Keratinocyte (primary cell): ENCODE measurements around the gene SSNA1. TPM values are rescaled to one million over a fixed set of nuclear protein-coding genes. Genes with fewer than 3 reads are reported as not detected.

Experiments
- DNase-seq: peaks from one replicate; pipeline ENCODE4 v3.0.0-alpha.2; 2011; ENCODE audit warnings: low read depth, missing footprints, low spot score
- FAIRE-seq: peaks from 2 replicates; lab custom pipeline; 2011; peaks lifted over from hg19 to GRCh38; lab: Jason Lieb, UNC
- H2AFZ ChIP-seq: 2 replicates; pipeline ENCODE4 v1.6.0; 2012; ENCODE audit warnings: low read length, control low read depth, inconsistent platforms; ENCODE audit not compliant: control insufficient read depth
- H3K27ac ChIP-seq: 2 replicates; pipeline ENCODE4 v1.5.1; 2011; ENCODE audit warnings: low read length; ENCODE audit not compliant: control insufficient read depth, insufficient read depth
- H3K27me3 ChIP-seq: 3 replicates; pipeline ENCODE4 v1.6.0; 2011; ENCODE audit warnings: low read length; ENCODE audit not compliant: control insufficient read depth, insufficient read depth; ENCODE audit errors: extremely low read depth
- H3K36me3 ChIP-seq, 2 experiments: 2 replicates in 1 of 2; 3 replicates in 1 of 2; pipeline ENCODE4 v1.5.1; 2011; ENCODE audit warnings: low read length in 2 of 2, mild to moderate bottlenecking in 1 of 2; ENCODE audit not compliant: control insufficient read depth in 2 of 2, insufficient read depth in 2 of 2; ENCODE audit errors: extremely low read depth in 1 of 2
- H3K4me1 ChIP-seq: 3 replicates; pipeline ENCODE4 v1.5.1; 2011; ENCODE audit warnings: low read length; ENCODE audit not compliant: control insufficient read depth, insufficient read depth; ENCODE audit errors: extremely low read depth
- H3K4me2 ChIP-seq: 3 replicates; pipeline ENCODE4 v1.6.0; 2011; ENCODE audit warnings: low read depth, low read length; ENCODE audit not compliant: control insufficient read depth, insufficient read depth; ENCODE audit errors: extremely low read depth
- H3K4me3 ChIP-seq, 3 experiments: fragments of 200-600 bp in 1 of 3; sonication (generic) in 1 of 3; 2 replicates in 2 of 3; 3 replicates in 1 of 3; pipeline ENCODE4 v1.5.1; 2011 to 2016; ENCODE audit warnings: low read length in 3 of 3, mild to moderate bottlenecking in 3 of 3, control low read depth in 2 of 3, inconsistent platforms in 1 of 3, low read depth in 1 of 3, mixed read lengths in 1 of 3, mixed run types in 1 of 3, moderate library complexity in 1 of 3; ENCODE audit not compliant: control insufficient read depth in 2 of 3, insufficient read depth in 2 of 3; ENCODE audit errors: extremely low read depth in 1 of 3
- H3K79me2 ChIP-seq: 2 replicates; pipeline ENCODE4 v1.6.0; 2012; ENCODE audit warnings: low read length; ENCODE audit not compliant: control insufficient read depth, insufficient read depth
- H3K9ac ChIP-seq: 3 replicates; pipeline ENCODE4 v1.6.0; 2011; ENCODE audit warnings: low read length; ENCODE audit not compliant: control insufficient read depth, insufficient read depth; ENCODE audit errors: extremely low read depth
- H3K9me1 ChIP-seq: 3 replicates; pipeline ENCODE4 v1.6.0; 2011; ENCODE audit warnings: low read length; ENCODE audit not compliant: control insufficient read depth, insufficient read depth; ENCODE audit errors: extremely low read depth
- H3K9me3 ChIP-seq: 2 replicates; pipeline ENCODE4 v1.5.1; 2012; ENCODE audit warnings: low read depth, low read length; ENCODE audit not compliant: control insufficient read depth
- H4K20me1 ChIP-seq: 3 replicates; pipeline ENCODE4 v1.6.0; 2011; ENCODE audit warnings: low read length; ENCODE audit not compliant: control insufficient read depth, insufficient read depth; ENCODE audit errors: extremely low read depth
- CTCF ChIP-seq, 3 experiments: IDR thresholded peaks in 1 of 3; conservative IDR thresholded peaks in 1 of 3; optimal IDR thresholded peaks in 1 of 3; 2 replicates in 2 of 3; 3 replicates in 1 of 3; pipeline versions ENCODE3 to v1.5.1; 2011; ENCODE audit warnings: low read length in 3 of 3, mild to moderate bottlenecking in 3 of 3, moderate library complexity in 2 of 3, control low read depth in 1 of 3, inconsistent platforms in 1 of 3; ENCODE audit not compliant: insufficient read depth in 2 of 3; ENCODE audit errors: extremely low read depth in 1 of 3
- EZH2 ChIP-seq: IDR thresholded peaks from one replicate; pipeline ENCODE4 v1.6.1; 2012; ENCODE audit warnings: inconsistent platforms, mild to moderate bottlenecking, low read length, moderate library complexity
- dilution Hi-C: fragments of 300-500 bp; cut with MboI; formaldehyde crosslinking; loops from one replicate; pipeline ENCODE4 v1.7.0; 2020; ENCODE audit warnings: low sequenced_read_pairs; ENCODE audit not compliant: extremely low pct_ligation_motif_present
- polyA plus RNA-seq, 5 experiments: library from polyadenylated mRNA; depleted of rRNA in 3 of 5; stranded (reverse) in 3 of 5; stranded (forward) in 1 of 5; unstranded in 1 of 5; fragments of >200 nt; gene quantifications; 1 replicate in 1 of 5; 2 replicates in 3 of 5; 3 replicates in 1 of 5; pipeline versions ENCODE4 v1.2.1 to v1.2.3, GENCODE V29; 2011 to 2012; ENCODE audit warnings: missing spikeins in 2 of 5, low read depth in 1 of 5, low replicate concordance in 1 of 5

The SSNA1 gene
- polyA plus RNA-seq, 1 donor (not counting 4 experiments of a cell fraction or from before 2014, with no cell fraction given) = 45.3 TPM

- DNase-seq (no peak), FAIRE-seq (no peak)
- Histone ChIP-seq H3K9ac (no peak overlapping the region), H3K27ac (no peak overlapping the region), H3K27me3 (peaks cover 85% of the 10 kb centered on the region), H3K36me3 (no peaks in the 10 kb centered on the region), H3K9me3 (no peaks in the 10 kb centered on the region), H3K9me1 (no peaks in the 10 kb centered on the region), H3K4me3 (peak overlapping the region in 2 of 3 experiments; percentile 34 to 38), H3K4me2 (peak overlapping the region; percentile 49), H3K4me1 (no peaks in the 10 kb centered on the region), H4K20me1 (no peaks in the 10 kb centered on the region), H3K79me2 (no peaks in the 10 kb centered on the region), H2AFZ (peak overlapping the region; percentile 68)
- dilution Hi-C loops = no loop called here
- TF ChIP-seq CTCF (optimal IDR thresholded peaks at IDR 0.05 in 1 of 3, IDR thresholded peaks at IDR 0.05 in 1 of 3, conservative IDR thresholded peaks at IDR 0.05 in 1 of 3; ENCODE audit: extremely low read depth in 1 of 3, insufficient read depth in 2 of 3, low read length in 3 of 3) (peak in 1 of 3 experiments; percentile 30), EZH2 (peak; percentile 72)
Measured at GRCh38 chr9:137162505-137163364, 25.7 kb upstream of the SSNA1 start.

- Histone ChIP-seq H3K9ac (no peak overlapping the region), H3K9me3 (no peaks in the 10 kb centered on the region), H4K20me1 (no peaks in the 10 kb centered on the region), H3K9me1 (no peaks in the 10 kb centered on the region), H3K4me2 (peak overlapping the region; percentile 49), H3K79me2 (no peaks in the 10 kb centered on the region), H3K4me3 (peak overlapping the region in 2 of 3 experiments; percentile 34 to 38), H2AFZ (peak overlapping the region; percentile 68), H3K4me1 (no peaks in the 10 kb centered on the region), H3K27me3 (peaks cover 84% of the 10 kb centered on the region), H3K27ac (no peak overlapping the region), H3K36me3 (no peaks in the 10 kb centered on the region)
- TF ChIP-seq CTCF (optimal IDR thresholded peaks at IDR 0.05 in 1 of 3, IDR thresholded peaks at IDR 0.05 in 1 of 3, conservative IDR thresholded peaks at IDR 0.05 in 1 of 3; ENCODE audit: extremely low read depth in 1 of 3, insufficient read depth in 2 of 3, low read length in 3 of 3) = no peak
- no peak for TF ChIP-seq EZH2
- dilution Hi-C loops = no loop called here
- FAIRE-seq = no peak
- no peak for DNase-seq
Measured at GRCh38 chr9:137163365-137163715, 25.1 kb upstream of the SSNA1 start.
